Retinal pigment epithelial cell (primary cell): Measurements from ENCODE around the gene GRID1.

Source experiments
- DNase-seq: peaks from one replicate; pipeline ENCODE4 v3.0.0-alpha.2; 2010; ENCODE audit warnings: low read depth
- H3K4me3 ChIP-seq: 2 replicates; pipeline ENCODE4 v1.5.1; 2011; ENCODE audit warnings: mild to moderate bottlenecking, low read length, control low read depth, moderate library complexity
- CTCF ChIP-seq: conservative IDR thresholded peaks from 2 replicates; pipeline ENCODE4 v1.5.1; 2011; ENCODE audit warnings: low read depth, low read length, control low read depth, inconsistent platforms

The GRID1 gene

GRCh38 chr10:86042161-86042560 lies 324.4 kb downstream of the GRID1 start:
- no peak for TF ChIP-seq CTCF
- DNase-seq: no peak
- no peak overlapping the region for H3K4me3 ChIP-seq

- no peak overlapping the region for H3K4me3 ChIP-seq
- TF ChIP-seq CTCF: no peak
- no peak for DNase-seq
Measured at GRCh38 chr10:86041116-86041515, 325.5 kb downstream of the GRID1 start.

GRCh38 chr10:86038371-86038770 lies 328.2 kb downstream of the GRID1 start:
- no peak for DNase-seq
- no peak overlapping the region for H3K4me3 ChIP-seq
- no peak for TF ChIP-seq CTCF

GRCh38 chr10:86037096-86037495 lies 329.5 kb downstream of the GRID1 start:
- TF ChIP-seq CTCF: no peak
- no peak for DNase-seq
- H3K4me3 ChIP-seq: no peak overlapping the region

GRCh38 chr10:86036544-86036831 lies 330.1 kb downstream of the GRID1 start:
- no peak overlapping the region for H3K4me3 ChIP-seq

GRCh38 chr10:86035791-86036543 lies 330.6 kb downstream of the GRID1 start:
- no peak for TF ChIP-seq CTCF
- DNase-seq: no peak
- H3K4me3 ChIP-seq: no peak overlapping the region

More at GRCh38 chr10:86036544-86036831, 330.1 kb downstream of the GRID1 start:
- TF ChIP-seq CTCF: no peak
- DNase-seq: no peak

- no peak overlapping the region for H3K4me3 ChIP-seq
- TF ChIP-seq CTCF: no peak
- DNase-seq: no peak
Measured at GRCh38 chr10:86034710-86035109, 331.9 kb downstream of the GRID1 start.
